Kidney glomerular epithelial cell (primary cell): ENCODE measurements around the gene TMPRSS11E.
"Not testable (repeated sequence)": the region's sequence is repeated elsewhere in the genome, so short reads cannot be mapped to it uniquely, and the experiment has no call there.

Source experiments
- DNase-seq: peaks from one replicate; lab custom pipeline; 2025; lab: John Stamatoyannopoulos, UW

The TMPRSS11E gene

GRCh38 chr4:68447201-68447600, at the start of gene TMPRSS11E:
Gene TMPRSS11E, plus strand, starts transcription at chr4:68447463. Its CDS starts 50 bp downstream, at chr4:68447513.
- DNase-seq: no peak

GRCh38 chr4:68399306-68399705, 48.0 kb upstream of the TMPRSS11E start:
- DNase-seq: no peak

- no peak for DNase-seq
Observed at GRCh38 chr4:68401231-68401630, 46.0 kb upstream of the TMPRSS11E start.

- DNase-seq: no peak
Observed at GRCh38 chr4:68404153-68404552, 43.1 kb upstream of the TMPRSS11E start.

GRCh38 chr4:68405718-68406478, 41.4 kb upstream of the TMPRSS11E start:
- DNase-seq: not testable (repeated sequence)

- no peak for DNase-seq
Observed at GRCh38 chr4:68406479-68406859, 40.8 kb upstream of the TMPRSS11E start.

- not testable (repeated sequence) for DNase-seq
Observed at GRCh38 chr4:68407015-68407867, 40.0 kb upstream of the TMPRSS11E start.

- DNase-seq: no peak
Observed at GRCh38 chr4:68407868-68408190, 39.4 kb upstream of the TMPRSS11E start.

GRCh38 chr4:68410149-68410548, 37.1 kb upstream of the TMPRSS11E start:
- no peak for DNase-seq

GRCh38 chr4:68410643-68411042, 36.6 kb upstream of the TMPRSS11E start:
- no peak for DNase-seq

- DNase-seq: not testable (repeated sequence)
Observed at GRCh38 chr4:68412031-68412430, 35.2 kb upstream of the TMPRSS11E start.

- no peak for DNase-seq
Observed at GRCh38 chr4:68416591-68416990, 30.7 kb upstream of the TMPRSS11E start.

GRCh38 chr4:68426516-68426915, 20.7 kb upstream of the TMPRSS11E start:
- no peak for DNase-seq

- no peak for DNase-seq
Observed at GRCh38 chr4:68430337-68430736, 16.9 kb upstream of the TMPRSS11E start.

- no peak for DNase-seq
Observed at GRCh38 chr4:68432320-68432719, 14.9 kb upstream of the TMPRSS11E start.

- DNase-seq: no peak
Observed at GRCh38 chr4:68433582-68433981, 13.7 kb upstream of the TMPRSS11E start.

- no peak for DNase-seq
Observed at GRCh38 chr4:68434277-68434676, 13.0 kb upstream of the TMPRSS11E start.

GRCh38 chr4:68434836-68435235, 12.4 kb upstream of the TMPRSS11E start:
- no peak for DNase-seq

GRCh38 chr4:68445111-68445510, 2.2 kb upstream of the TMPRSS11E start:
- no peak for DNase-seq

GRCh38 chr4:68451246-68452211, 4.3 kb downstream of the TMPRSS11E start:
- peak; percentile 75 for DNase-seq

GRCh38 chr4:68460085-68460484, 12.8 kb downstream of the TMPRSS11E start:
- DNase-seq: no peak

GRCh38 chr4:68461790-68462189, 14.5 kb downstream of the TMPRSS11E start:
- DNase-seq: no peak
